ENCODE data around the gene GFRA4.

DNA sequence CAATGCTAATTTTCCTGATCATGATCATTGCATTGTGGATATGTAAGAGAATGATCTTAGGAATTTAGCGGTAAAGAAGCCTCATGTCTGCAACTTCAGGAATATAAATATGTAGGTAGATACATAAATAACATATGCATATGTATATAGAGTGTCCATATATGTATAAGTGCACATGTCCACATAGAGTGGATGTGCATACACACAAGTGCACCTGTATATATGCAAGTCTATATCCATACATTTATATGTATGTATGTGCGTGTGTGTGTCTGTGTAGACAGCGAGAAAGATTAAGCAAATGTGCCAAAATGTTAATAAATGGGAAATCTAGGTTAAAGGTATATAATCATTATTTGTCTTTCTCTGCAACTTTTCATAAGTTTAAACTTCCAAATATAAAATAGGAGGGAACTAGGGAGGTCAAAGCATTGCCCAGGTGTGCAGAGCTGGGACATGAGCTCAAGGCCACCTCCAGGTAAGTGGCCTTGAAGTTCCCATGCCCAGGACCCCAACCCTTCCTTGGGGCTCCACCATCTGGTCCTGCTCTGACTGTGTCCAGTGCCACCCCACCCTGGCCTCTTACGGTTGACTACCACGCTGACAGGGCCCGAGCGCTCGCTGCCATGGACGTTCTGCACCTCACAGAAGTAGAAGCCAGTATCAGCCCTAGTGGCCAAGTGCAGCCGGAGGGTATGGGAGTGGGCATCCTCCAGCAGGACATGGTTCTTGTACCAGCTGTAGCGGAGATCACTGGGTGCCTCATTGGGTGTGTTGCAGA is 39.6 kb upstream of the GFRA4 start:
- TF ChIP-seq EP300 (IDR thresholded peaks at IDR 0.05) (no peak), POLR2AphosphoS5 (IDR thresholded peaks at IDR 0.05) (no peak), POLR2A (IDR thresholded peaks at IDR 0.05) (no peak)
- TF ChIP-seq, protein P1, sequence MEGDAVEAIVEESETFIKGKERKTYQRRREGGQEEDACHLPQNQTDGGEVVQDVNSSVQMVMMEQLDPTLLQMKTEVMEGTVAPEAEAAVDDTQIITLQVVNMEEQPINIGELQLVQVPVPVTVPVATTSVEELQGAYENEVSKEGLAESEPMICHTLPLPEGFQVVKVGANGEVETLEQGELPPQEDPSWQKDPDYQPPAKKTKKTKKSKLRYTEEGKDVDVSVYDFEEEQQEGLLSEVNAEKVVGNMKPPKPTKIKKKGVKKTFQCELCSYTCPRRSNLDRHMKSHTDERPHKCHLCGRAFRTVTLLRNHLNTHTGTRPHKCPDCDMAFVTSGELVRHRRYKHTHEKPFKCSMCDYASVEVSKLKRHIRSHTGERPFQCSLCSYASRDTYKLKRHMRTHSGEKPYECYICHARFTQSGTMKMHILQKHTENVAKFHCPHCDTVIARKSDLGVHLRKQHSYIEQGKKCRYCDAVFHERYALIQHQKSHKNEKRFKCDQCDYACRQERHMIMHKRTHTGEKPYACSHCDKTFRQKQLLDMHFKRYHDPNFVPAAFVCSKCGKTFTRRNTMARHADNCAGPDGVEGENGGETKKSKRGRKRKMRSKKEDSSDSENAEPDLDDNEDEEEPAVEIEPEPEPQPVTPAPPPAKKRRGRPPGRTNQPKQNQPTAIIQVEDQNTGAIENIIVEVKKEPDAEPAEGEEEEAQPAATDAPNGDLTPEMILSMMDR (IDR thresholded peaks at IDR 0.05) = no peak

Data from upper lobe of left lung (tissue), 4 donors.